Stimulated activated CD8-positive, alpha-beta memory T cell treated with anti-CD3 and anti-CD28 coated beads, Interleukin-15, amount 100 ng/mL, for 1 hour (primary cell): ENCODE results near the gene MEMO1.
"Not testable (repeated sequence)": the region's sequence is repeated elsewhere in the genome, so short reads cannot be mapped to it uniquely, and the experiment has no call there.

Experiments used
- DNase-seq: peaks from one replicate; pipeline ENCODE4 v3.0.0-alpha.2; 2020; ENCODE audit warnings: low read depth

Gene MEMO1

DNA sequence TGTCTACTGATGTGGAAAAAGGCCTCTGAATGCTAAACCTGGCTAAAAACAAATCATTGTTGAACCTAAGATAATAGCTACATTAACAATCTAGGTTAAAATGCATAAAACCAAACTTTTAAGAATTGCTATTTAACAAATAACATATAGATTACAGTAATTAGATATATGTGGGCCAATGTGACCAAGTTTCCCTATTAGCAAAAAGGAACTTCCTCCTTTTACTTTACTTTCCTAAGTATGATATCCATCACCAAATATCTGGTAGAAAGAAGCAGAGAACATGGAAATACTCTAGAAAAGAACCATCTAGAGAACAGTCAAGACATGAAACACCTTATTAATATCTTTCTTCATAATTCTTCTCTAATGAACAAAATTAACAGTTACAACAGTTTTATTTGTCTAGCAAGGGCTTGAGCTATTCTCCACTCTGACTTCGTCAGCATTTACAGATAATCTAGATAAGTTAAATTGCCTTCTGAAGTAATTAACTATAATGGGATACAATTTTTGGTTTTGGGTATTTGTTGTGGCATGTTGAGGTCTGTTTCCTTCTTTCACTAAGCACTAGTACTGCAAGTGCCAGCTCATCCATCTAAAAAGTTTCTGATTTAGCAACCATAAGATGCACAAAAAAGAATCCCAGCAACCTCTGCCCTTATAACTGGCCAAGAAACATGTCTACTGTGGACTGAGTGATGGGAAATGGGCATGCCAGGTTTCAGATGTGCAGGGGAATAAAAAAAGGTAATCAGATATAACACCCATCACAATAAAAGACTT, 53.3 kb downstream of the MEMO1 start:
- DNase-seq, result no peak

DNA sequence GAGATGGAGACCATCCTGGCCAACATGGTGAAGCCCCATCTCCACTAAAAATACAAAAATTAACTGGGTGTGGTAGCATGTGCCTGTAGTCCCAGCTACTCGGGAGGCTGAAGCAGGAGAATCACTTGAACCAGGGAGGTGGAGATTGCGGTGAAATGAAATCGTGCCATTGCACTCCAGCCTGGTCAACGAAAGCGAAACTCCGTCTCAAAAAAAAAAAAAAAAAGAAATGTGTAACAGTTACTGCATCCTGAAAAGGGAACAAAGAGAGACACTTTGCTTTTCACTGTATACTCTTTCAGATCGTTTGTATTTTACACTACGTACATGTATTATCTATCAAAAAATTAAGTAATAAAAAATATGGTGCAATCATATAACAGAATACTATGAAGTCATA, 53.9 kb downstream of the MEMO1 start:
- DNase-seq, result not testable (repeated sequence)

DNA sequence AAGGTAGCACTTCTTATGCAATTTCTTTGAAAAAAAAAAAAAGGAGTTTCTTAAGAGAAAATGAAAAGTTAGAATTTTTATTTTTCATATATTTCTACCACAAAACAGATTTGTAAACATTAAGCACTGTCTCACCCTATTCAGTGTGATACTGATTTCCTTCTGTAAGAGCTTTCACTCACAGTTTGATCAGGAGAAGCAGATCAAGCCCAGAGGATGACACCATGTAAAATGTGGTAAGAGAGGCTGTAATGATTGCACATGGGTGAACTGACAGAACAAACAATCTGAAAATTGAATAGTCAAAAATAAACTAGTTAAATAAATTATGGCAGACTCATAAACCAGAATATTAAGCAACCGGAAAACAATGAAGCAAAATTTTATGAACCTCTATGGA, 54.5 kb downstream of the MEMO1 start:
- DNase-seq, result no peak

DNA sequence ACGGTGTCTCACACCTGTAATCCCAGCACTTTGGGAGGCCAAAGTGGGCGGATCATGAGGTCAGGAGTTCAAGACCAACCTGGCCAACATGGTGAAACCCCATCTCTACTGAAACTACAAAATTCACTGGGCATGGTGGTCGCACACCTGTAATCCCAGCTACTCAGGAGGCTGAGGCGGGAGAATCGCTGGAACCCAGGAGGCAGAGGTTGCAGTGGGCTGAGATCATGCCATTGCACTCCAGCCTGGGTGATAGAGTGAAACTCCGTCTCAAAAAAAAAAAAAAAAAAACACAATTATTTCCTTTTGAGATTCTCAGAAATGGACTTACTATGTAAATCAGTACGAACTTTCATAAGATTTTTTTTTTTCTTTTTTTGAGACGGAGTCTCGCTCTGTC, 57.7 kb downstream of the MEMO1 start:
- not testable (repeated sequence) for DNase-seq

DNA sequence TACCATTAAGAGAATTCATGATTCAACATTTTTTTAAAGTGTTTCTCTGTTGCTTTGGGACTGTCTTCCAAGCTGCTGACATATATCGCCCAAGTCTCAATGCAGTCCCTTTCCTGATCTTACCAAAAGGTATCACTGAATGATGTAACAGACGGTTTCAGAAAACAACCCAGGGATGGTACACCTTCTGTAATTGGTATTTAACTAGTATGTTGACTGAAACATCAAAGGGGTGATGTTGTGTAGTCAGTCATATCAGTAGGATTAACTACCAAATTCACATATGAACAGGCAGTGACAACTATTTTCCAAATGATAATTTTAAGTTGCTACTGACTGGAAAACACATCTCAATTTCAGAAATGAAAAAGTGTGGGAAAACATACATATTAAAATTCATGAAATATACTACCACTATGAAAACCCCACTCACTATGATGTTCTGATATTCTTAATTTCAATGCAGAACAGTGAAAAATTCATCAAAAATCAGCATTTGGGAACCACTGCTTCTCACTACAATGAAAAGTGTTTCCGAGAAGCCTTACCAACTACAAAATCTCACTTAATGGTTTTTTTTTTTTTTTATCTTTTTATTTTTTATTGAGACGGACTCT, 59.8 kb downstream of the MEMO1 start:
- no peak for DNase-seq

DNA sequence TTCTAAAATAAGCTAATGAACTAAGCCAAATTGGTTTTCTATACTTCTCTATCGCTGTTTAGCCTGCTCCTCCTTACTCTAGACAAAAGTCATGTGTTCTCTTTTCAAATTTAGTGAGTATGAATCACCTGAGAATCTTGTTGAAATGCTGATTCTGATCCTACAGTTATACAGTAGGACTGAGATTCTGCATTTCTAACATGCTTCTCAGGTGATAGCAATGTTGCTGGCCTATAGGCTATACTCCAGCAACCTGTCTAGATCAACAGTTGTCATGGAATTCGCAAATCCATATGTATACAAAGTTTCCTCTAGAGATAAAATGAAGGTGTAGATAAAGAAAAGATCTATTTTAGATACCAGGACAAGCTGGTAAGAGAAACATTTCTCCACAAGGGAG, 62.9 kb downstream of the MEMO1 start:
- no peak for DNase-seq

DNA sequence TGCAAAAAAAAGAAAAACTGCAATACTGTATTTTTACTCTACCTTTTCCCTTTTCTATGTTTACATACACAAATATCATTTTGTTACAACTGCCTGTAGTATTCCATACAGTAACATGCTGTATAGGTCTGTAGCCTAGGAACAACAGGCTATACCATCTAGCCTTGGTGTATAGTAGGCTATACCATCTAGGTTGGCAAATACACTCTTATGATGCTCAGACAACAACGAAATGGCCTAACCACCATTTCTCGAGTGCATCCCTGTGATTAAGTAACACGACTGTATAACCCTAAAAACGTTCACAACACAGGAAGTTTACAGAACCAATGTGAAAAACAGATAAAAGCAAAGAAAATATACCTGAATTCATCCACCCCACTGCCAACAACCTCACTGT, 64.0 kb downstream of the MEMO1 start:
- DNase-seq, result no peak

DNA sequence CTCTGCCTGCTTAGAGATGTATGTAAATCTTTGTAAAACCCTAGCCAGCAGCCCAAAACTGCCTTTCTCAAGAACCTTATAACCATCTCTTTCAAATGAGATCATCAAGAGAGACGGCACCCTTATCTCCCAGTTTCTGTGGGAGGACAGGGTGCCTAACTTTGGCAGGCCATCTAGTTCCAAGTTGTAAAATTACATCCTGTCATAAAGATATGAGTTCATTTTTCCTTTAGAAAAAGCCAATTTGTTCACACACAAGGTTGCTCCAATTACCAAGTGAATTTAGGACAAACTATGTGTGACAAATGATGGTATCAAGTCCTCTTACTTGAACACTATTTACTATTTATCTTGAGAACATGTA, 65.3 kb downstream of the MEMO1 start:
- no peak for DNase-seq

DNA sequence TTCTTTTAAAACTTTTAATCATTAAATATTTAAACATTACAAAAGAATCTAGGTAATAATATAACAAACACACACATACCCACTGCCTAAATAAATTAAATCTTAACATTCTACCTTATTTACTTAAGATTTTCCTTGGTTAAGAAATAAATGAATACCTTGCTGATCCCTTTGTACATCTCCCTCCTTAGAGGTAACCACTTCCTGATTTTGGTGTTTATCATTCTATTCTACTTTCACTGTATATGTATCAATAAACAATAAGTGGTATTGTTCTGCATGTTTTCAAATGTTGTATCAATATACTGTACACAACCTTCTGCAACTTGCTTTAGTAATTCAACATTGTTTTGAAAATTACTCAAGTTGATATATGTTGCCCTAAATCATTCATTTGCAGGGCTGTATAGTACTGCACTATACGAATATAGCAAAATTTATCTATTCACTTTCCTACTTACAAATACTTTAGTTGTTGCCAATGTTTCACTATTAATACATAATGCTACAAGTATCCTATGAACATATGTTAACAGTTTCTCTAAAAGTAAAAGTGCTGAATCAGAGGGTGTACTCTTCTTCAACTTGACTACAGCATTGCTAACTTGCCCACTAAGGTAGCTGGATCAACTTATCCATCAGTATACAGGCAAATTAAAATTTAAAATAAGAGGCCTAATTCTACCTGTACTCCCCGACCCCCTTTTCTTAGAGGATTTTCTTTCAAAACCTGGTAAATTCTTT, 65.8 kb downstream of the MEMO1 start:
- no peak for DNase-seq

DNA sequence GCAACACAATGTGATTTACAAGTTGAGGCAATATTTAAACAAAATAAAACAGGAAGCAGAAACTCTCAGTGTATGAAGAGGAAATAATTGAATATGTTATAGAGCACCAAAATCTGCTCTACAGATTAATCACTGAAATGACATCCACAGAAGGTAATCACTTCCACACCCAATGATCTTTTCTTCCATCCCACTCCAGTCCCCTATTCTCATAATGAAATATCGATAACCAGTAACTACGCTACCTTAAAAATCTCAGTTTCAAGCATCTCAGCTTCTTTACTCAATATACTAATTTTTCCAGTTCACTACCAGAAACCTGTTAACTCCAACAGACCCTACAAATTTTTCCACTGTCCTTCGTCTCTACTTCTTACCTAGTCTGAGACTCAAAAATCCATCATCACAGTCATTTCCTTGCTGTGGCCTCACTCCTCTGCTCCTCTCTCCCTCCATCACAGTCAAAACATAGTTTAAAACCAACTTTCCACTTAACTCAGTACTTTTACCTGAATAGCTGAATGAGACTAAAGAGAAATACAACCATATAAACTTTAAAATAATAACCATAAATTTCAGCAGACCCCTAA, 67.1 kb downstream of the MEMO1 start:
- DNase-seq, result no peak

DNA sequence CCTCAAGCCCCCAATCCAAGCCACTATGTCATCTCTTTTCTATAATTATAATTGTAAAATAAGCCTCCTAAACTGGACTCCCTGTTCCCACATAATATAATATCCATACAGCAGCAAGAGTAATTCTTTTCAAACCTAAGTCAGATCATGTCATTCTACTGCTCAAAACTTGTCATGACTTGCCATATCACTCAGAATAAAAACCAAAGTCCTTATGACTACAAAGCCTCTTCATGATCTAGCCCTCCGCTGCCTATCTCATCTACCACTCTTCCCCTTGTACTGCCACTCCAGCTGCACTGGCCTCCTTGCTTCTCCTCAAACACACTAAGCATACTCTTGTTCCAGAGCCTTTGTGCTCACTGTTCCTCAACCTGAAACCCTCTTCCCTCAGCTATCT, 69.9 kb downstream of the MEMO1 start:
- DNase-seq, result no peak

DNA sequence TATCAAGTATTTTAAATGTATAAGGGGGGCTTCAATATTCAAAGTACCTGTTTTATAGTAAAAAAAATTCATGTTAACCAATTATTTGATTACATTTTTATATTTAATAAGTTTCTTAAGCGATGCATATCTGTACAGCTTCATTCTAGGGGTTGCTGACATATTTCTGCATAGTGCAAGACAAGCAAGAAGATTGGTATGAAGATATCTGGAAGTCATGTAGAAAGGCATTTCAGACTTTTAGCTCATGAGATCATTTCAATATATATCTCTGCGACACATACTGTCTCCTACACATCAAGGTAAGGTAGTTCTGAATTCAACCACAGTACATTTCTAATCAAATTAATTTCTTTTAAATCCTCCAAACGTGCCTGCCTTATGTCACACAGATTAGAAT, 73.1 kb downstream of the MEMO1 start:
- no peak for DNase-seq

DNA sequence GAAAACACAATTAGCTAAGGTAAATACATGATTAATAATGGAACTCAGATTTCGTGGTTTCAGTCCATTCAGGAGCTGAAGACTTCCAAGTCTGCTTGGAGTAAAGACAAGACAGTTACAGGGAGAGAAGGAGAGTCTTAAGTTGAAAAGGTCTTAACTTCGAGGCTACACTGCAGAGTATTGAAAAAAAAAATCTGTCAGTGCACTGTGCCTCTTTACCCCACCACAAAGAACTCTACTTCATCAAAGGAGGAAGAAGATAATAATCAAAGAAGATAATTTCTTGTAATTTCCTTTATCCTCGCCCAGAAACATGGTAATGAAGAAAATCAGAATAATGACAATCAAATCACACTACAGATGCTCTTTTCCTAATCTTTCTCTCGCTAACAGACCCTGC, 75.4 kb downstream of the MEMO1 start:
- no peak for DNase-seq

DNA sequence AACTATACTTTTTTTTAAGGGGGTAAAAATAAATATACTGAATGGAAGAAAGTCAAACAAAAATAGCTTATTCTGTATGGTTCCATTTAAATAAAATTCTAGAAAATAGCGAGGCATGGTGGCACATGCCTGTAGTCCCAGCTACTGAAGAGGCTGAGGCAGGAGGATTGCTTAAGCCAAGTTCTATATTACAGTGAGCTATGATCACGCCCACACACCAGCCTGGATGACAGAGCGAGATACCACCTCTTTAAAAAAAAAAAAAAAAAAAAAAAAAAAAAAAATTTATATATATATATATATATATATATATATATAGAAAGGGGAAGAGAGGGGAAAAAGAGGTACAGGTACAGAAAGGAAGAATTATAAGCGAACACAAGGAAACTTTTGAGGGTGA, 77.7 kb downstream of the MEMO1 start:
- DNase-seq, result no peak

DNA sequence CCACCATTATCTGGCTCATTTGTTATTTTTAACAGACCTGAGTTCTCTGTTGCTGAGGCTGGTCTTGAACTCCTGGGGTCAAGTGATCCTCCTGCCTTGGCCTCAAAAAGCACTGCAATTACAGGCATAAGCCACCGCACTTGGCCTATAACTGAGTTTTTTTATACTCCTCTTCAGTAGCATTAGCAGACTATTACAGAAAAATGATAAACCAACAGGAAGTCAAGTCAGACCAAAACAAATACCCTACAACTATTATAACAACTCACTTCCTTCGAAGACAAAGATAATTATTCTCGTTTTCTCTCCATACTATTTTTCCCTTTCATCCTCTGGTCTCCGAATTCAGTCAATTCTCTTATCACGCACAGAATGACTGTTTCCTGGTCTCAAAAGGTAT, 78.2 kb downstream of the MEMO1 start:
- DNase-seq, result no peak

DNA sequence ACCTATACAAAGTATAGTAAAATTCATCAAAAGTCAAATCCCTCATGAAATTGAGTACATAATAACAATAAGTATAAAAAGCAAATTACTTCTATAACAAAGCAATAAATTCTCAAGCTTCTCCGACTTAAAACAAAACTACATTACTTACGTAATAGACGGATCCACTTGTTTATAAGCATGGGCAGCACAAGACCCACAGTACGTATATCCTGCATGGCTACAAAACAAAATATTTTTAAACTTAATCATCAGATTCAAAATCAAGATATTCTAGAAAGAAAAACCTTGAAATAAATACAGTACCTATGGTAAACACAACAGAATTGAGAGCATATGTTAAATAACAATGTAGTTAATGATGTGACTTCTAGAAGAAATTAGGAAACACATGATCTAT, 78.9 kb downstream of the MEMO1 start:
- no peak for DNase-seq

DNA sequence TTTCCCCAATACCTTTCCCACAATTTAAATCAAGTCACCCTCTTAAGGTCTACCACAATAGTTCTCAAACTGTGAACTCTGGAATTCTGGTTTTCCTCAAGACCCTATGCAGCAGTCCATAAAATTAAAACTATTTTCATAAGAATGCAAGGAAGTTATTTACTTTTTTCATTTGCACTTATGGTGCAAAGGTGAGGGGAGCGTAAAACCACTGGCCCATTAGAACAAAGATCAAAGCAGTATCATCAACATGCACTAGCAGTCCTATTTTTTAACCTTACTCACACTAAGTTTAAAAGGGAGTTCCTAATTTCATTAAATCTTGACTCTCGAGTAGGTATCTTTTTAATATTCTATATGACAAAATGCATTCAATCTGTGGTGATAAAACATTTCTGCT, 85.3 kb downstream of the MEMO1 start:
- DNase-seq, result no peak

DNA sequence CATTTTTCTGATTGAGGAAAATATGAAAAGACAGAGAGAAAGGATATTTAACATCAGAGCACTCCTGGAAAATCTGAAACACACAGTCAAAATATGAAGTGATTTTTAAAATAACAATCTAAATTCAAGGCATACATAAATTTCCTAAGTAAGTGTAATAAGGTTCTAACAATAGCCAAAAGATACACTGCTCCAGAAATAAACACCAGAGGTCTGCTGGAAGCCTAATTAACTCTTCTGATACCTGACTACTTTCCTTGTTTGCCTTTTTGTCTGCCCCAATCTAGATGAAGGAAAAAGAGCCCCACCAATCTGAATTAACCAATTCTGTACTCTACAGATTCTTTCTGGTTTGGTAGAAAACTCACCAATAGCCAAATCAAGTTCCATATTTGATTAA, 87.1 kb downstream of the MEMO1 start:
- no peak for DNase-seq

DNA sequence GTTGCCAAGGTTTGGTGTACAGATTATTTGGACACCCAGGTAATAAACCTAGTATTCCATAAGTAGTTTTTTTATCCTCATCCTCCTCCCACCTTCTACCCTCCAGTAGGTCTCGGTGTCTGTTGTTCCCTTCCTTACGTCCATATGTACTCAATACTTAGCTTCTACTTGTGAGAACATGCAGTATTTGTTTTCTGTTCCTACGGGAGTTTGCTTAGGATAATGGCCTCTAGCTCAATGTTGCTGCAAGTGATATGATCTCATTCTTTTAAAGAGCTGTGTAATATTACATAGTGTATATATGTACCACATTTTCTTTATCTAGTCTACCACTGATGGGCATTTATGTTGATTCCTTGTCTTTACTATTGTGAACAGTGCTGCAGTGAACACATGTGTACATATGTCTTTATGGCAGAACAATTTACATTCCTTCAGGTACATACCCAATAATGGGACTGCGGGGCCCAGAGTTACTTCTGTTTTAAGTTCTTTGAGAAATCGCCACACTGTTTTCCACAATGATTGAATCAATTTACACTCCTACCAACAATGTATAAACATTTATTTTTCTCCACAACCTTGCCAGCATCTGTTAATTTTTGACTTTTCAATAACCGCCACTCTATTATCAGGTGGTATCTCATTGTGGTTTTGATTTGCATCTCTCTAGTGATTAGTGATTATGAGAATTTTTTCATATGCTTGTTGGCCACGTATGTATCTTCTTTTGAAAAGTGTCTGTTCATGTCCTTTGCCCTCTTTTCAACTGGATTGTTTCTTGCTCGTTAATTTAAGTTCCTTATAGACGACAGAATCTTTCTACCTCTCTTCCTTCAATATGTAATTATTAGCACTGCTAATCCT, 88.0 kb downstream of the MEMO1 start:
- DNase-seq, result no peak

DNA sequence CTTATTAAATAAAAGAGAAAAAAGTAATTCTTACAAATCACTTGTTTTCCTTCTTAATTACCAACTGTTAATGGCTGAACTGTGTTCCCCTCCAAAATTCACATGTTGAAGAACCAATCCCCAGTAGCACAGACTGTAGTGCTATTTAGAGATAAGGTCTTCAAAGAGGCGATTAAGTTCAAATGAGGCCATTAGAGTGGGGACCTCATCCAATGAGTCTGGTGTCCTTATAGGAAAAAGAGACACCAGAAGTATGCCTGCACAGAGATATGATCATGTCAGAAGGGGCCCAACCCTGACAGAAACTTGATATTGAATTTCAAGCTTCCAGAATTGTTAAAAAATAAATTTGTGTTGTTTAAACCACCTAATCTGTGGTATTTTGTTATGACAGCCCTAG, 89.8 kb downstream of the MEMO1 start:
- no peak for DNase-seq

DNA sequence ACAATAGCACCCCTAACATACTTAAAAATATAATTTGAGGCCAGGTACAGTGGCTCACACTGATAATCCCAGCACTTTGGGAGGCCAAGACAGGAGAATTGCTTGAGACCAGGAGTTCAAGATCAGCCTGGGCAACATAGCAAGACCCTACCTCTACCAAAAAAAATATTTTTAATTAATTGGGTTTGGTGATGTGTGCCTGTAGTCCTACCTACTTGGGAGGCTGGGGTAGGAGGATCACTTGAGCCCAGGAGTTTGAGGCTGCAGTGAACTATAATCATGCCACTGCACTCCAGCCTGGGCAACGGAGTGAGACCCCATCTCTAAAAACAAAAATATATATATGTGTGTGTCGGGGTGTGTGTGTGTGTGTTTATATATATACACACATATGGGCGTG, 91.3 kb downstream of the MEMO1 start:
- no peak for DNase-seq

DNA sequence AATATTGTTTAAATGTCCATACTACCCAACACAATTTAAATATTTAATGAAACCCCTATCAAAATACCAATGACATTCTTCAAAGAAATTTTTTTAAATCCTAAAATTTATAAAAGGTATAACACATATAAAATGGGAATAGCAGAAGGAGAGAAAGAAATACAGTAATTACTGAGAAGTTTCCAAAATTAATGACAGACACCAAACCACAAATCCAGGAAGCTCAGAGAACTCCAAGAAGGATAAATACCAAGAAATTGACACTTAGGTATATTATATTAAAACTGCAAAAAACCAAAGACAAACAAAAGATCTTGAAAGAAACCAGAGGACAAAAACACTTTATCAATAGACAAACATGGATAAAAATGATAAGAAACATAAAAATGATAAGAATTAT, 101.1 kb downstream of the MEMO1 start:
- no peak for DNase-seq
